A673 (cell line): ENCODE data around the gene RPTOR. TPM values are rescaled to one million over a fixed set of nuclear protein-coding genes. Genes with fewer than 3 reads are reported as not detected.

Experiments used
- BruUV-seq: library from RNA; stranded (reverse); fragments of 400-500 nt; replicated peaks from 2 replicates; lab custom pipeline; 2021; lab: Mats Ljungman, UMichigan
- CTCF ChIA-PET: fragments of 300-600 bp; sonication (Branson Sonifier 250); formaldehyde crosslinking; loops from one replicate; lab custom pipeline; 2022; ENCODE audit warnings: antibody characterized with exemption; lab: Charles Lee
- POLR2A ChIA-PET: fragments of 300-600 bp; sonication (Branson Sonifier 250); formaldehyde crosslinking; loops from one replicate; lab custom pipeline; 2022; ENCODE audit warnings: antibody characterized with exemption; ENCODE audit not compliant: low non-redundant PET; lab: Charles Lee
- DNase-seq: peaks from one replicate; pipeline ENCODE4 v3.0.0-alpha.2; 2015; ENCODE audit warnings: low spot score
- H3K27ac ChIP-seq: fragments of 200-600 bp; sonication (generic); 2 replicates; pipeline ENCODE4 v1.5.1; 2016; ENCODE audit warnings: mixed run types, low read depth, mild to moderate bottlenecking, mixed read lengths, antibody characterized with exemption, low read length; ENCODE audit not compliant: poor library complexity, severe bottlenecking
- H3K27me3 ChIP-seq: fragments of 200-600 bp; sonication (generic); replicated peaks from 2 replicates; pipeline ENCODE4 v1.6.1; 2017; ENCODE audit warnings: mixed run types, low read depth, mild to moderate bottlenecking, mixed read lengths, antibody characterized with exemption, low read length; ENCODE audit not compliant: insufficient read depth, poor library complexity
- H3K36me3 ChIP-seq: fragments of 200-600 bp; sonication (generic); 2 replicates; pipeline ENCODE4 v1.6.1; 2016; ENCODE audit warnings: mixed run types, mild to moderate bottlenecking, mixed read lengths, antibody characterized with exemption, low read length; ENCODE audit not compliant: insufficient read depth, poor library complexity, severe bottlenecking
- H3K4me1 ChIP-seq: fragments of 200-600 bp; sonication (generic); 2 replicates; pipeline ENCODE4 v1.6.1; 2017; ENCODE audit warnings: mixed run types, mild to moderate bottlenecking, mixed read lengths, antibody characterized with exemption, low read length; ENCODE audit not compliant: insufficient read depth, poor library complexity, severe bottlenecking
- H3K4me3 ChIP-seq: fragments of 200-600 bp; sonication (generic); 2 replicates; pipeline ENCODE4 v1.5.1; 2016; ENCODE audit warnings: low read depth, mixed run types, mild to moderate bottlenecking, mixed read lengths, low read length; ENCODE audit not compliant: poor library complexity, severe bottlenecking
- H3K9me3 ChIP-seq: fragments of 200-600 bp; sonication (generic); 2 replicates; pipeline ENCODE4 v1.6.1; 2016; ENCODE audit warnings: mixed run types, low read depth, mild to moderate bottlenecking, mixed read lengths, antibody characterized with exemption, low read length; ENCODE audit not compliant: poor library complexity, severe bottlenecking
- CTCF ChIP-seq: fragments of 300-800, 200-600 bp; sonication (generic); conservative IDR thresholded peaks from 2 replicates; pipeline ENCODE4 v1.5.1; 2017; ENCODE audit warnings: low read depth, mild to moderate bottlenecking, antibody characterized with exemption, low read length, moderate library complexity, mixed read lengths
- EZH2 ChIP-seq: fragments of 200-600 bp; sonication (generic); IDR thresholded peaks from 2 replicates; pipeline ENCODE4 v1.6.1; 2017; ENCODE audit warnings: borderline replicate concordance, low read depth, mild to moderate bottlenecking, mixed read lengths, antibody characterized with exemption, low read length; ENCODE audit not compliant: poor library complexity, severe bottlenecking
- intact Hi-C: fragments of 100-400 bp; cut with micrococcal nuclease; formaldehyde crosslinking; loops from one replicate; pipeline ENCODE4 v1.10.0; 2022; ENCODE audit not compliant: unreplicated experiment
- total RNA-seq: library from RNA; stranded (reverse); gene quantifications from 2 replicates; pipeline ENCODE4 v1.2.3, GENCODE V29; 2021

The RPTOR gene
- total RNA-seq, 1 experiment from 2014 or later = 55.2 TPM

- H3K27me3 ChIP-seq = no peaks in the 10 kb centered on the region
- TF ChIP-seq EZH2 (no peak), CTCF (no peak)
- H3K27ac ChIP-seq = no peak overlapping the region
- intact Hi-C loops = no loop called here
- CTCF ChIA-PET = no interaction called here
- no peaks in the 10 kb centered on the region for H3K4me1 ChIP-seq
- no peak for DNase-seq
- BruUV-seq = no TSS peak
- H3K9me3 ChIP-seq = no peaks in the 10 kb centered on the region
- POLR2A ChIA-PET = no interaction called here
- no peaks in the 10 kb centered on the region for H3K36me3 ChIP-seq
- no peak overlapping the region for H3K4me3 ChIP-seq
Observed at GRCh38 chr17:80908211-80908610, 363.6 kb downstream of the RPTOR start.

GRCh38 chr17:80908776-80909175, 364.1 kb downstream of the RPTOR start:
- Histone ChIP-seq H3K27me3 (no peaks in the 10 kb centered on the region), H3K27ac (no peak overlapping the region), H3K9me3 (no peaks in the 10 kb centered on the region), H3K4me1 (no peaks in the 10 kb centered on the region), H3K4me3 (no peak overlapping the region), H3K36me3 (no peaks in the 10 kb centered on the region)
- intact Hi-C loops = no loop called here
- no peak for DNase-seq
- POLR2A ChIA-PET = interaction anchor here (0.6 kb wide), 1 partner anchor 432 kb away, joined by 3 read pairs; no protein-coding TSS in a partner anchor
- TF ChIP-seq EZH2 (no peak), CTCF (no peak)
- CTCF ChIA-PET = no interaction called here
- BruUV-seq = no TSS peak

GRCh38 chr17:80909635-80910034, 365.0 kb downstream of the RPTOR start:
- Histone ChIP-seq H3K4me3 (no peak overlapping the region), H3K27ac (no peak overlapping the region), H3K9me3 (no peaks in the 10 kb centered on the region), H3K36me3 (no peaks in the 10 kb centered on the region), H3K27me3 (no peaks in the 10 kb centered on the region), H3K4me1 (no peaks in the 10 kb centered on the region)
- intact Hi-C loops = no loop called here
- POLR2A ChIA-PET = interaction anchor here (0.6 kb wide), 1 partner anchor 433 kb away, joined by 3 read pairs; no protein-coding TSS in a partner anchor
- no TSS peak for BruUV-seq
- TF ChIP-seq EZH2 (no peak), CTCF (no peak)
- no peak for DNase-seq
- CTCF ChIA-PET = no interaction called here
